GM13976 (cell line): ENCODE measurements around the gene AUTS2.

ENCODE experiments used
- DNase-seq: peaks from one replicate; pipeline ENCODE4 v3.0.0; 2012; ENCODE audit warnings: low spot score
- in situ Hi-C: fragments of 300-500 bp; cut with MboI; formaldehyde crosslinking; loops from one replicate; pipeline ENCODE4 v1.12.0; 2022; ENCODE audit warnings: low sequenced_read_pairs, mixed read lengths, inconsistent platforms; ENCODE audit not compliant: unreplicated experiment
- TF ChIP-seq, protein P1 (sequence below): IDR thresholded peaks from 2 replicates; pipeline ENCODE4 v1.5.1; 2012; ENCODE audit warnings: borderline replicate concordance, mild to moderate bottlenecking; ENCODE audit not compliant: insufficient read depth; ENCODE audit errors: extremely low read depth, missing control alignments, control extremely low read depth

Gene AUTS2

DNA sequence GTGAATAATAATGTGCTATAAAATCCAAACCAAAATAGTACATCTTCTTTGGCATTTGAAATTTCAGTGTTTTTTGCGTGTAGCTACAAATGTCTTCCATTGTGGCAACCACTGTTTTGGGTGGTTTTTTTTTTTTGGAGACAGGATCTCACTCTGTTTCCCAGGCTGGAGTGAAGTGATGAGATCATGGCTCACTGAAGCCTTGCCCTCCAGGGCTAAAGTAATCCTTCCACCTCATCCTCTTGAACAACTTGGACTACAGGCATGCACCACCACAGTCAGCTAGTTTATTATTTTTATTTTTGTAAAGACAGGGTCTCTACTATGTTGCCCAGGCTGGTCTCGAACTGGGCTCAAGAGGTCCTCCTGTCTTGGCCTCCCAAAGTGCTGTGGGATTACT is 455.1 kb downstream of the AUTS2 start:
- in situ Hi-C loops, result no loop called here
- TF ChIP-seq, protein P1, sequence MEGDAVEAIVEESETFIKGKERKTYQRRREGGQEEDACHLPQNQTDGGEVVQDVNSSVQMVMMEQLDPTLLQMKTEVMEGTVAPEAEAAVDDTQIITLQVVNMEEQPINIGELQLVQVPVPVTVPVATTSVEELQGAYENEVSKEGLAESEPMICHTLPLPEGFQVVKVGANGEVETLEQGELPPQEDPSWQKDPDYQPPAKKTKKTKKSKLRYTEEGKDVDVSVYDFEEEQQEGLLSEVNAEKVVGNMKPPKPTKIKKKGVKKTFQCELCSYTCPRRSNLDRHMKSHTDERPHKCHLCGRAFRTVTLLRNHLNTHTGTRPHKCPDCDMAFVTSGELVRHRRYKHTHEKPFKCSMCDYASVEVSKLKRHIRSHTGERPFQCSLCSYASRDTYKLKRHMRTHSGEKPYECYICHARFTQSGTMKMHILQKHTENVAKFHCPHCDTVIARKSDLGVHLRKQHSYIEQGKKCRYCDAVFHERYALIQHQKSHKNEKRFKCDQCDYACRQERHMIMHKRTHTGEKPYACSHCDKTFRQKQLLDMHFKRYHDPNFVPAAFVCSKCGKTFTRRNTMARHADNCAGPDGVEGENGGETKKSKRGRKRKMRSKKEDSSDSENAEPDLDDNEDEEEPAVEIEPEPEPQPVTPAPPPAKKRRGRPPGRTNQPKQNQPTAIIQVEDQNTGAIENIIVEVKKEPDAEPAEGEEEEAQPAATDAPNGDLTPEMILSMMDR, result no peak
- DNase-seq, result no peak

DNA sequence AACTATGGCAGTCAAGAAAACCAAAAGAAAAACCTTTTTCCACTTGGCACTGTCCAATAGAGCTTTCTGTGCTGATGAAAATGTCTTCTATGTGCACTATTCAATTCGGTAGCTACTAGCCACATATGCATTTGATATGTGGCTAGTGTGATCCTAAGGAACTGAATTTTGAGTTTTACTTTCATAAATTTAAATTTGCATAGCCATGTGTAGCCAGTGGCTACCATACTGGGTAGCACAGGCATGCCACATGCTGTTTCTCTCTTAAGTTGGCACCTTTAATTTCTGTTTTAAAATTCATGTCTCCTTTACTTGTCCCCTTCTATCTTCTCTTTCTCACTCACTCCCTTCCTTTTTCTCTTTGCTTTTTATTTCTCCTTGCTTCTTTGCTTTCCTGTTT is 455.7 kb downstream of the AUTS2 start:
- in situ Hi-C loops, result no loop called here
- no peak for DNase-seq
- TF ChIP-seq, protein P1, result no peak

DNA sequence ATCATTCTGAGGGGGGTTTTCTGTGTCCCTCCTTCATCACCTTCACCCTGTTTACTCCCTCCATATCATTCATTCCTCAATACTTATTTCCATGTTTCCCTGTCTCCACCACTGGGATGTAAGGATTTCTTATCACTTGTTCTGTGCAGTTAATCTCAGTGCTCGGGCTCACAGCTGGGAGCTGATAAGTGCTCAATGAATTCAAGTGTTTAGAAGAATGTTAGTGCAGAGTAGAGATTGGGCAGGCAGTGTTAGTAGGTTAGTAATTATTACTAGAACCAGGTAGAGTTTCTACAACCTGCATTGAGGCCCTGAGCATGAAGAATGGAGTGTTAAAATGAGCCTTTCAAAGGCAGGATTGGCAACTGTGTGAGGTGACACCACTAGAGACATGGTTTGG is 458.1 kb downstream of the AUTS2 start:
- no peak for DNase-seq
- TF ChIP-seq, protein P1, result no peak
- in situ Hi-C loops, result no loop called here

DNA sequence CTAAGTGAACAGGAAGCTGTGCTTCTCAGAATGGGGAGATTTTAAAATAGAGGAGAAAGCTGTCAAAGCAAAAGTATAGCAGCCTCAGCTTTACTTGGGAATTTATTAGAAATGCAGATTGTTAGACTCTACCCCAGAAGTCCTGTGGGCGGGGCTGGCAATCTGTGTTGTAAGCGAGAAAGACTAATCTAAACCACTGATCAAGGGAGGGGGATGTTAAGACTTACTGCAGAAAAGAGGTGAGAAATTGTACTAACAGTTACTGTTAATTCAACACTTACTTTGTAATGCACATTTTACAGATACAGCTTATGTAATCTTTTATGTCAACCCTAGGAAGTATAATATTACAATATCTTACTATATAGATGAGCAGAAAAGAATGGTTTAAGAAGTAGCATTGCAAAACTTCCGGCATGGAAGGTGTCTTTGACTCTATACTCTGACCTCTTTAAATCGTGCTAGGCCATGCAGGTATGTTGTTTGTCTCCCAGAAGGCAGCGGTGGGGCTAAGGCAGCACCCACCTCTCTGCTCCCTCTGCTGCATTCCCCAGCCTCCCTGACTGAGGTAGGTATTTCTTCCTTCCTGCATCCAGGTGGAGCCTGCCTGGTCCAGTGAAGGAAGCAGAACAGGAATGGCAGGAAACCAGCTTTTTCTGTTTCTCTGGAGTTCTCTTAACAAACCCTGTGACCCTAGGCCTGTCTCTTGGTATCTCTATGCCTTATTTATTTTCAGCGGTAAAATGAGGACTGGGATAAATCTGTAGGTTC is 462.2 kb downstream of the AUTS2 start:
- no peak for DNase-seq
- in situ Hi-C loops, result no loop called here
- TF ChIP-seq, protein P1, result no peak

DNA sequence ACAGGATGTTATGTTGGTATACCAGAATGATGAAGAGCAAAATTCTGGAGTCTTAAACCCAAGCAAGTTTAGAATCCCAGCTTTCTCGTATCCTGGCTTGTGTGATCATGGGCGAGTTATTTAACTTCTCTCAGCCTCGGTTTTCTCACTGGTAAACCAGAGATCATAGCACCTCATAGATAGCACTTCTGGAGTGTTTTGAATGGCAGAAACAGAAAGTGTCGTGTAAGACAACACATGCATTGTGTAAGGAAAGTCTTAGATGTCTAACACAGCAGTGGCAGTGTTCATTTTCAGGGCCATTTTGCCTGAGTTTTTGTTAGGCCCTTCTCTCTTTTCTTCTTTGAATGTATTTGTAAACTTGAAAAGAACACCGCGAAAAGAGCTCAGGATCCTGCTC is 465.1 kb downstream of the AUTS2 start:
- in situ Hi-C loops, result no loop called here
- TF ChIP-seq, protein P1, result no peak
- DNase-seq, result no peak

DNA sequence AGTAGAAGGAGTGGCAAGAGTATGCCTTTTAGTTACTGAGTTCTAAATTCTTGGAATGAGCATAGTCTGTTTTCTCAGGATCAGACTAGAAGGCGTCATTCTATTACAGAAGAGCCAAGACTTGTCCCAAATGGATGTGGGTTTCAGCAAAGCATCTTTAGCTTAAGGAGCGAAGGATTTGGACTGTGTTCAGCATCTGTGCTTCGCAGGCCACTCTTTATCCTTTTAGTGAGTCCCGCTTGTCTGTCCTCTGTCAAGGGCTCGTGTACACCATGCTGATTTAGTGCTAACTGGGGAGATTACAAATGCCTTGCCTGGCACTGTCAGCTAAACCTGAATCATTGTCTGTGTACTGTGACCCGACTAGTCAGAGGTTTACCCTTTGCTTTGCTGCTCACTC is 465.7 kb downstream of the AUTS2 start:
- no peak for DNase-seq
- in situ Hi-C loops, result no loop called here

More for the DNA sequence above, 465.7 kb downstream of the AUTS2 start:
- TF ChIP-seq, protein P1, result no peak
